Immature natural killer cell (primary cell): ENCODE results near the gene USP17L10. TPM values are rescaled to one million over a fixed set of nuclear protein-coding genes. Genes with fewer than 3 reads are reported as not detected.

Source experiments
- polyA plus RNA-seq, 3 donors: library from polyadenylated mRNA; unstranded; fragments of 300-500 nt; fragmentation: Illumina TruSeq; gene quantifications; one replicate each; pipeline ENCODE4 v1.2.3, GENCODE V29; 2021

USP17L10 gene
- polyA plus RNA-seq, 3 donors from 2014 or later = not detected

Other genes starting within 250 kb of the USP17L10 start
- gene FAM90A26, start 40.2 kb upstream of the USP17L10 start, polyA plus RNA-seq = not detected
- gene USP17L11, start 4.7 kb downstream of the USP17L10 start, polyA plus RNA-seq = not detected
- not detected for gene USP17L12, start 9.5 kb downstream of the USP17L10 start, polyA plus RNA-seq
- not detected for gene USP17L13, start 14.2 kb downstream of the USP17L10 start, polyA plus RNA-seq
- not detected for gene USP17L15, start 23.7 kb downstream of the USP17L10 start, polyA plus RNA-seq
- gene USP17L17, start 33.2 kb downstream of the USP17L10 start, polyA plus RNA-seq = not detected
- not detected for gene USP17L18, start 38.0 kb downstream of the USP17L10 start, polyA plus RNA-seq
- not detected for gene USP17L19, start 42.7 kb downstream of the USP17L10 start, polyA plus RNA-seq
- not detected for gene USP17L20, start 47.5 kb downstream of the USP17L10 start, polyA plus RNA-seq
- gene USP17L21, start 52.2 kb downstream of the USP17L10 start, polyA plus RNA-seq = not detected
- gene USP17L22, start 57.0 kb downstream of the USP17L10 start, polyA plus RNA-seq = not detected
- gene USP17L24, start 114.5 kb downstream of the USP17L10 start, polyA plus RNA-seq = not detected
- not detected for gene USP17L25, start 119.3 kb downstream of the USP17L10 start, polyA plus RNA-seq
- not detected for gene USP17L26, start 124.0 kb downstream of the USP17L10 start, polyA plus RNA-seq
- not detected for gene USP17L5, start 128.7 kb downstream of the USP17L10 start, polyA plus RNA-seq
- gene USP17L27, start 133.5 kb downstream of the USP17L10 start, polyA plus RNA-seq = not detected
- not detected for gene USP17L28, start 138.2 kb downstream of the USP17L10 start, polyA plus RNA-seq
- not detected for gene USP17L29, start 143.0 kb downstream of the USP17L10 start, polyA plus RNA-seq
- gene USP17L30, start 152.5 kb downstream of the USP17L10 start, polyA plus RNA-seq = not detected
- not detected for gene DEFB131A, start 233.8 kb downstream of the USP17L10 start, polyA plus RNA-seq